GM18502 (cell line): ENCODE data around the gene SLC27A1.
"Not testable (repeated sequence)": the region's sequence is repeated elsewhere in the genome, so short reads cannot be mapped to it uniquely, and the experiment has no call there.

Experiments used
- ATAC-seq: cut with Tn5 transposase; IDR thresholded peaks from one replicate; pipeline ENCODE4 v1.9.1; 2021; ENCODE audit warnings: mild to moderate bottlenecking; ENCODE audit not compliant: unreplicated experiment, poor library complexity

Gene SLC27A1

GRCh38 chr19:17505223-17505622 is 34.9 kb downstream of the SLC27A1 start:
- ATAC-seq, result no peak

GRCh38 chr19:17506745-17507144 is 36.4 kb downstream of the SLC27A1 start:
- ATAC-seq, result no peak

GRCh38 chr19:17508558-17508933 is 38.2 kb downstream of the SLC27A1 start:
- ATAC-seq, result not testable (repeated sequence)

GRCh38 chr19:17510220-17510993 is 40.1 kb downstream of the SLC27A1 start:
- ATAC-seq, result no peak

GRCh38 chr19:17511724-17512573 is 41.6 kb downstream of the SLC27A1 start:
- ATAC-seq, result peak; percentile 60

GRCh38 chr19:17512574-17512939 is 42.2 kb downstream of the SLC27A1 start:
- no peak for ATAC-seq

- ATAC-seq, result no peak
These were observed 45.3 kb downstream of the SLC27A1 start for GRCh38 chr19:17515408-17516149.

GRCh38 chr19:17517898-17518297 is 47.6 kb downstream of the SLC27A1 start:
- ATAC-seq, result no peak

- not testable (repeated sequence) for ATAC-seq
These were observed 48.3 kb downstream of the SLC27A1 start for GRCh38 chr19:17518654-17519053.

- ATAC-seq, result no peak
These were observed 49.6 kb downstream of the SLC27A1 start for GRCh38 chr19:17519967-17520366.

GRCh38 chr19:17520865-17521264 is 50.5 kb downstream of the SLC27A1 start:
- ATAC-seq, result no peak

GRCh38 chr19:17522988-17523872 is 52.9 kb downstream of the SLC27A1 start:
- ATAC-seq, result peak; percentile 82

GRCh38 chr19:17524651-17525050 is 54.3 kb downstream of the SLC27A1 start:
- ATAC-seq, result no peak

- ATAC-seq, result no peak
These were observed 54.8 kb downstream of the SLC27A1 start for GRCh38 chr19:17525141-17525540.

GRCh38 chr19:17526922-17527321 is 56.6 kb downstream of the SLC27A1 start:
- no peak for ATAC-seq

GRCh38 chr19:17527326-17527725 is 57.0 kb downstream of the SLC27A1 start:
- no peak for ATAC-seq

GRCh38 chr19:17528610-17529009 is 58.3 kb downstream of the SLC27A1 start:
- ATAC-seq, result no peak

GRCh38 chr19:17529239-17530158 is 59.2 kb downstream of the SLC27A1 start:
- ATAC-seq, result no peak

- no peak for ATAC-seq
These were observed 60.3 kb downstream of the SLC27A1 start for GRCh38 chr19:17530586-17530985.
